Stomach (tissue), 9 donors: ENCODE measurements around the gene ZNF213. TPM values are rescaled to one million over a fixed set of nuclear protein-coding genes. Genes with fewer than 3 reads are reported as not detected.

ENCODE experiments used
- DNase-seq, 2 donors: peaks; one replicate each; pipeline versions ENCODE4 v3.0.0 to v3.0.0-alpha.2; 2013 to 2019
- H3K27ac ChIP-seq, 5 donors: fragments of 200-600 bp in 4 of 5; sonication (generic) in 4 of 5; one replicate each; pipeline ENCODE4 v1.5.1; 2013 to 2019; ENCODE audit warnings: mild to moderate bottlenecking in 1 of 5, moderate library complexity in 1 of 5
- H3K27me3 ChIP-seq, 3 donors: fragments of 200-600 bp; sonication (generic); one replicate each; pipeline ENCODE4 v1.5.1; 2017 to 2019; ENCODE audit warnings: mixed run types in 1 of 3
- H3K36me3 ChIP-seq, 4 donors: fragments of 200-600 bp; sonication (generic); 1 replicate in 3 of 4; 2 replicates in 1 of 4; pipeline ENCODE4 v1.5.1; 2016 to 2019
- H3K4me1 ChIP-seq, 4 donors: fragments of 200-600 bp; sonication (generic); one replicate each; pipeline ENCODE4 v1.5.1; 2016 to 2019
- H3K4me3 ChIP-seq, 4 donors: fragments of 200-600 bp; sonication (generic) in 3 of 4; one replicate each; pipeline ENCODE4 v1.5.1; 2016 to 2019; ENCODE audit warnings: mild to moderate bottlenecking in 1 of 4
- H3K9me3 ChIP-seq, 4 donors: fragments of 200-600 bp; sonication (generic); one replicate each; pipeline ENCODE4 v1.5.1; 2016 to 2019
- CTCF ChIP-seq, 7 experiments: fragments of 450-650 bp in 4 of 7; fragments of 200-600 bp in 3 of 7; sonication (generic) in 3 of 7; IDR thresholded peaks; one replicate each; pipeline ENCODE4 v1.5.1; 2016 to 2019; ENCODE audit warnings: antibody characterized with exemption in 7 of 7, control low read depth in 2 of 7, mild to moderate bottlenecking in 1 of 7
- EP300 ChIP-seq: sonication (generic); formaldehyde crosslinking; IDR thresholded peaks from one replicate; pipeline ENCODE4 v1.6.1; 2017; ENCODE audit warnings: antibody characterized with exemption
- POLR2A ChIP-seq, 4 donors: fragments of 450-650 bp; IDR thresholded peaks; one replicate each; pipeline ENCODE4 v1.6.1; 2016; ENCODE audit warnings: antibody characterized with exemption in 4 of 4, control low read depth in 2 of 4, mild to moderate bottlenecking in 1 of 4, moderate library complexity in 1 of 4
- POLR2AphosphoS5 ChIP-seq, 3 donors: sonication (generic); formaldehyde crosslinking; IDR thresholded peaks; one replicate each; pipeline ENCODE4 v1.6.1; 2016; ENCODE audit warnings: antibody characterized with exemption in 3 of 3
- WGBS, 5 donors: extraction: QIAGEN DNeasy Blood & Tissue Kit in 3 of 5; methylation state at CpG; one replicate each; pipeline versions ENCODE4 v1.1.5 to v1.1.7; 2013 to 2018; 5-methylcytosine and 5-hydroxymethylcytosine counted together
- intact Hi-C: fragments of 100-400 bp; cut with DNase I; formaldehyde crosslinking; loops from one replicate; pipeline ENCODE4 v1.15.1; 2023; ENCODE audit warnings: low total_unique reads
- polyA plus RNA-seq, 3 donors: library from polyadenylated mRNA; stranded (reverse); fragments of 200-250 nt; gene quantifications; one replicate each; pipeline ENCODE4 v1.2.3, GENCODE V29; 2013
- total RNA-seq, 5 donors: library from RNA; depleted of rRNA; stranded (reverse); fragments of >200 nt; gene quantifications; one replicate each; pipeline versions ENCODE4 v1.1.0 to v1.2.3, GENCODE V29; 2014 to 2016
- donor health status: healthy with polysubstance abuse.
- donor health status: Bipolar disorder and iron deficiency.
- donor health status: healthy.

Gene ZNF213
- total and polyA plus RNA-seq, 8 donors: 1.3 to 87.8 (median 6.5) TPM

DNA sequence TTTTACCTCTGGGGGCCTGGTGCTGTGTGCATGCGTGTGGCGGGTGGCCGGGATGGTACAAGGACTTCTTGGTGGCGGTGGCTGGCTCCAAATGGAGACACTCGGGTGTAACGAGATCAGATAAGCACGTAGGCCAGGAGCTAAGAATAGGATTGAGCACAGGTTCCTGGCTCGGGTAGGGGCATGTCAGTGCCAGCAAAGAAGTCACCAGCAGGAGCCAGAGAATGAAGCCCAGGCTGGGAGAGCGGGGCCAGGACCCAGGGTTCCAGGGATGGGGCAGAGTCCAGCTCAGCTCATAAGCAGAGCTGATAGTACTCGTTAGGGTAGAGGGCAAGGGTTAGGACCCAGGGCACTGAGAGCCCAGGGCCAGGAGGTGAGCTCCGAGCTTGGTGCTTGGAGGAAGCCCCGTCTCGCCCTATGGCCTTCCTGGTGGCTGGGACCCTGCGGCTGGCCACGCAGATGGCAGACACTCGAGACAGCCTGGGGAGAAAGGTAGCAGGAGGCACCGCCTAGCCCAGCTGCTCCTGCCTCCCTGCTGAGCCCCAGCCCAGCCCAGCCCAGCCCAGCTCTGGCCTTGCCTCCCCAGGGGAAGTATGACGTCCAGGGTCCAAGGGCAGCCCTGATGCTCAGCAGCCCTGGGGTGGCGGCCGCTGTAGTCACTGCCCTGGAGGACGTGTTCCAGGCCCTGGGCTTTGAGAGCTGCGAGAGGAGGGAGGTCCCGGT is 8.9 kb downstream of the ZNF213 start:
- WGBS, 5 donors: 56 to 72% (median 68%) methylated on average over 16 to 23 of the region's 23 CpGs
- intact Hi-C loops: no loop called here
- peaks cover 21 to 46% (median 43%) of the 10 kb centered on the region in 4 donors for H3K36me3 ChIP-seq
- no peak overlapping the region for H3K4me3 ChIP-seq
- TF ChIP-seq EP300 (no peak), POLR2AphosphoS5 (IDR thresholded peaks at IDR 0.05) (no peak), POLR2A (IDR thresholded peaks at IDR 0.05) (no peak), CTCF (IDR thresholded peaks at IDR 0.05) (no peak)
- no peaks in the 10 kb centered on the region for H3K9me3 ChIP-seq
- DNase-seq: no peak
- H3K4me1 ChIP-seq: no peaks in the 10 kb centered on the region
- H3K27me3 ChIP-seq: no peaks in the 10 kb centered on the region
- H3K27ac ChIP-seq: no peak overlapping the region

DNA sequence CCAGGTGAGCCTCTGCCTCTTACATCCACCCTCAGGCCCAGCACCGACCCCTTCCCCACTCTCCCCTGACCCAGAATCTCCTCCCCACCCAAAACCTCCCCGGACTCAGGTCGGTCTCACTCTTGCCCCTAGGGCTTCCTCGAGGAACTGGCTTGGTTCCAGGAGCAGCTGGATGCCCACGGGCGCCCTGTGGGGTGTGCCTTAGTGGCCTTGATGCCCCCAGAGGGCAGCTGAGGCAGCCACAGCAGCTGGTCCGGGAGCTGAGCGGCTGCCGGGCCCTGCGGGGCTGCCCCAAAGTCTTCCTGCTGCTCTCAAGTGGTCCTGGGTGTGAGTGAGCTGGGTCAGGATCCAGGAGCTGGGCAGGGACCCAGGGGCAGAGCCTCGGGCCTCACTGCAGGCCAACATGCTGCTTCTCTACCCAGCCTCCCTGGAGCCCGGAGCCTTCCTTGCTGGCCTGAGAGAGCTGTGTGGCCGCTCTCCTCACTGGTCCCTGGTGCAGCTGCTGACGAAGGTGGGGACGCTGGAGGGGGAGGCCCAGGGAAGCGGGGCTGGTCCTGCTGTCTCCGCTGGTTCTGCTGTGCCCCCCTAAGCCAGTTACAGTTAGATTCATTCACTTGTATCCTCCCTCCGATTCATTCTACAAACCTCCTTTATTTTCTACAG is 9.6 kb downstream of the ZNF213 start:
- no peak for DNase-seq
- Histone ChIP-seq H3K4me3 (no peak overlapping the region), H3K4me1 (peaks cover 3 to 5% (median 4%) of the 10 kb centered on the region in 4 donors), H3K27me3 (no peaks in the 10 kb centered on the region), H3K27ac (no peak overlapping the region), H3K9me3 (no peaks in the 10 kb centered on the region), H3K36me3 (peaks cover 21 to 39% (median 36%) of the 10 kb centered on the region in 4 donors)
- 66 to 84% (median 69%) methylated on average over 6 to 18 of the region's 18 CpGs for WGBS, 5 donors
- TF ChIP-seq EP300: no peak
- no peak for TF ChIP-seq CTCF (IDR thresholded peaks at IDR 0.05)
- TF ChIP-seq POLR2AphosphoS5 (IDR thresholded peaks at IDR 0.05): no peak
- TF ChIP-seq POLR2A (IDR thresholded peaks at IDR 0.05): no peak
- intact Hi-C loops: no loop called here

DNA sequence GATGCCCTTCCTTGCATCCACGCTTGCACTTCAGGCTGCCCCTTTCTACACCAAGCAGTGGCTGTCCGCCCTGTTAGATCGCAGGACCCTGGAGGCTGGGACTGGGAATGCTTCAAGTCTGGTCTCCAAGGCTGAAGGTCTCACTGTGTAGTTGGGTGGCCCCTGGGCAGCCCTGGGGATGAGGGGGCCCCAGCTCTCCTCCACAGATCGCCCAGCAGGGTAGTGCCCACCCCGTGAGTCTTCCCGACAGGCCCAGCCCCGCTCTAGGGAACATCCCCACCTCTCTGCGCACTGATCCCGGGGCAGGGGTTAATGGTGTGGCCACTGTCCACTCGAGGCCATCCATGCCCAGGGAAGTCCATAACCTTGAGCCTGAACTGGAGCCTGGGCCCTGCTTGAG is 10.3 kb downstream of the ZNF213 start:
- intact Hi-C loops: no loop called here
- TF ChIP-seq CTCF (IDR thresholded peaks at IDR 0.05) (no peak), EP300 (no peak), POLR2A (IDR thresholded peaks at IDR 0.05) (no peak), POLR2AphosphoS5 (IDR thresholded peaks at IDR 0.05) (no peak)
- H3K4me1 ChIP-seq: peaks cover 8 to 12% (median 11%) of the 10 kb centered on the region in 4 donors
- no peaks in the 10 kb centered on the region for H3K9me3 ChIP-seq
- no peak overlapping the region for H3K4me3 ChIP-seq
- H3K27ac ChIP-seq: no peak overlapping the region
- no peak for DNase-seq
- 70 to 94% (median 86%) methylated on average over 3 to 10 of the region's 10 CpGs for WGBS, 5 donors
- H3K36me3 ChIP-seq: peaks cover 21 to 32% (median 29%) of the 10 kb centered on the region in 4 donors
- H3K27me3 ChIP-seq: no peaks in the 10 kb centered on the region

GRCh38 chr16:3145660-3146059 is 10.8 kb downstream of the ZNF213 start:
- Histone ChIP-seq H3K4me1 (peaks cover 10 to 16% (median 12%) of the 10 kb centered on the region in 4 donors), H3K27me3 (no peaks in the 10 kb centered on the region), H3K4me3 (no peak overlapping the region), H3K36me3 (peaks cover 21 to 27% (median 25%) of the 10 kb centered on the region in 4 donors), H3K27ac (no peak overlapping the region), H3K9me3 (no peaks in the 10 kb centered on the region)
- no peak for DNase-seq
- 75 to 92% (median 82%) methylated on average over 5 to 12 of the region's 12 CpGs for WGBS, 5 donors
- intact Hi-C loops: no loop called here
- no peak for TF ChIP-seq POLR2AphosphoS5 (IDR thresholded peaks at IDR 0.05)
- no peak for TF ChIP-seq POLR2A (IDR thresholded peaks at IDR 0.05)
- no peak for TF ChIP-seq EP300
- no peak for TF ChIP-seq CTCF (IDR thresholded peaks at IDR 0.05)
